NCI-H2171 treated with DMSO at 0.1 percent for 48 hours (cell line): Measurements from ENCODE around the gene C1orf210.

Experiments used
- DNase-seq: peaks from one replicate; lab custom pipeline; 2025; lab: John Stamatoyannopoulos, UW

Gene C1orf210

GRCh38 chr1:43285269-43285990 is at the start of gene C1orf210:
TSS of gene C1orf210 (minus strand) at chr1:43285581. CDS start at chr1:43283270, 2,311 bp downstream.
- DNase-seq, result peak; percentile 47

GRCh38 chr1:43334453-43335205 is 49.2 kb upstream of the C1orf210 start:
- DNase-seq, result no peak

DNA sequence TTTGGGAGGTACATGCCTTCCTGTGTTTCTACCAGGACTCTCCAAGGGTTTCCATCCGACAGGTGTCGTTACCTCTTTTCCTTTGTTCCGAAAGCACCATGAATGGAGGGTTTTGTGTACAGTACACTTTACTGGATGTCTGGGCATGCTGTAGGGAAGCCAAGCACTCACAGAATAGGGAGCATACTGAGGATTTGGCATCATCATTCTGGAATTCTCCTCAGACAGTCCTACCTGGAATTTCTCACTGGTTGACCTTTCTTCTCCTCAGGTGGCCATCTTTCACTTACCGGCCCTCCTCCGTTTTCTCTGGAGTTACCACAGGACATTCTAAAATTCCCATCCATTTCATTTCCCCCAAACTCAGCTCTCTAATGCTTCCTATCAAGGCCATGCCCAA is 46.3 kb upstream of the C1orf210 start:
- no peak for DNase-seq

- no peak for DNase-seq
These were observed 44.8 kb upstream of the C1orf210 start for GRCh38 chr1:43329995-43330751.

DNA sequence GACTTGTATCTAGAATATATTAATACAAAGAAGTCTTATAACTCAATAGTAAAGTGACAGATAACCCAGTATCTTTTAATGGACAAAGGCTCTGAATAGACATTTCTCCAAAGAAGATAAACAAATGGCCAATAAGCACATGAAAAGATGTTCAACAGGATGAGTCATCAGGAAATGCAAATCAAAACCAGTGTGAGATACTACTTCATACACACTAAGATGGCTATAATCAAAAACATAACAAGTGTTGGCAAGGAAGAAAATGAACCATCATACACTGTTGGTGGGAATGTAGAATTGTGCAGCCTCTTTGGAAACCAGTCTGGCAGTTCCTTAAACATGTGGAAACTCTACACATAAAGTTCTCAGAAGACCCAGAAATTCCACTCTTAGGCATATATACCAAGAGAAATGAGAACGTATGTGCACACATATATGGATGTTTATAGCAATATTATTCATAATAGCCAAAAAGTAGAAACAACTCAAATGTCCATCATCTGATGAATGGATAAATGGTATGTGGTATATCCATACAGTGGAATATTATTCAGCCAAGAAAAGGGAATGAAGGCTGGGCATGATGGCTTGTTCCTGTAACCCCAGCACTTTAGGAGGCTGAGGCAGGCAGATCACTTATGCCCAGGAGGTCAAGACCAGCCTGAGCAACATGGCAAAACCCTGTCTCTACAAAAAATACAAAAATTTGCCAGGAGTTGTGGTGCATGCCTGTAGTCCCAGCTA is 42.3 kb upstream of the C1orf210 start:
- DNase-seq, result no peak

- no peak for DNase-seq
These were observed 40.0 kb upstream of the C1orf210 start for GRCh38 chr1:43325381-43325780.

GRCh38 chr1:43324810-43325209 is 39.4 kb upstream of the C1orf210 start:
- DNase-seq, result no peak

DNA sequence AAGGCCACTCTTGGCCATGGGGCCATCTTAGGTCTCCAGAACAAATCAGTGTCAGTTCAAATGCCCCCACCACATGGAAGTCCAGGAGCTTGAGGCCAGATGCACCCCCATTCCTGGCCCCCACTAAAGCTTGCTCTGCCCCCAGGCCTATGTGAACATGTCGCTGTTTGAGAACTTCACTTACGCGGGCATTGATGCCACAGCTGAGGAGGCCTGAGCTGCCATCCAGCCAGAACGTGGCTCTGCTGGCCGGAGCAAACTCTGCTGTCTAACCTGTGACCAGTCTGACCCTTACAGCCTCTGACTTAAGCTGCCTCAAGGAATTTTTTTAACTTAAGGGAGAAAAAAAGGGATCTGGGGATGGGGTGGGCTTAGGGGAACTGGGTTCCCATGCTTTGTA is 37.1 kb upstream of the C1orf210 start:
- no peak for DNase-seq

GRCh38 chr1:43321331-43321891 is 36.0 kb upstream of the C1orf210 start:
- DNase-seq, result no peak

DNA sequence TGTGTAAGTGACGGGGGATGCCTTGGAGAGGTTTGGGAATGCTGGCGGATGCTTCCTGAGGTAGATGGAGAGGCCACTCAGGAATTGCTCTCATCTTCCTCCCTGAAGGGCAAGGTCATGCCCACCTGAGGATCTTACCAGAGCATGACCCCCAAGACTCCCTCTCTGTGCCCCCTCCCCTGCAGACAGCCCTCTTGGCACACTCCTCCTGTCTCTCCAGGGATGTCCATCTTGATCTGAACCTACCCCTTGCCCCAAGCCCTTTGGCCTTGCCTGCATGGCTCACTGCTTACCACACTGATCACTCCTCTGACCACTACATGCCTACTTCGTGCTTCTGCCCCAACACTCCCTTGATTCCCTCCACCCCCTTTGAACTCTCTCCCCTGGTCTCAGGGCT is 34.4 kb upstream of the C1orf210 start:
- no peak for DNase-seq

DNA sequence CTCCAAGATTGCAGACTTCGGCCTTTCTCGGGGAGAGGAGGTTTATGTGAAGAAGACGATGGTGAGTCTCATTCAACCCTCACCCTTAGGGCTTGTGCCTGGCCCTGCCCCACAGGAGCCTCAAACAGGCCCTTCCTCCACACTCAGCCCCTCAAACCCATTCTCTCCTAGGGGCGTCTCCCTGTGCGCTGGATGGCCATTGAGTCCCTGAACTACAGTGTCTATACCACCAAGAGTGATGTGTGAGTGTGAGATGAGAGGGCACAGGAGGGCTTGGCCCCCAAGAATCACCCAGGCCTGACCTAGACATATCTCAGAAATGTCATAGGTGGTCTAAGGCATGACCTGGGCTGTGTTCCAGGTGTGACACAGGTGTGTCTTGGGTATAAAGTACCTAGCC is 33.9 kb upstream of the C1orf210 start:
- DNase-seq, result no peak

- no peak for DNase-seq
These were observed 33.5 kb upstream of the C1orf210 start for GRCh38 chr1:43318831-43319230.

- peak; percentile 39 for DNase-seq
These were observed 32.6 kb upstream of the C1orf210 start for GRCh38 chr1:43317817-43318471.

DNA sequence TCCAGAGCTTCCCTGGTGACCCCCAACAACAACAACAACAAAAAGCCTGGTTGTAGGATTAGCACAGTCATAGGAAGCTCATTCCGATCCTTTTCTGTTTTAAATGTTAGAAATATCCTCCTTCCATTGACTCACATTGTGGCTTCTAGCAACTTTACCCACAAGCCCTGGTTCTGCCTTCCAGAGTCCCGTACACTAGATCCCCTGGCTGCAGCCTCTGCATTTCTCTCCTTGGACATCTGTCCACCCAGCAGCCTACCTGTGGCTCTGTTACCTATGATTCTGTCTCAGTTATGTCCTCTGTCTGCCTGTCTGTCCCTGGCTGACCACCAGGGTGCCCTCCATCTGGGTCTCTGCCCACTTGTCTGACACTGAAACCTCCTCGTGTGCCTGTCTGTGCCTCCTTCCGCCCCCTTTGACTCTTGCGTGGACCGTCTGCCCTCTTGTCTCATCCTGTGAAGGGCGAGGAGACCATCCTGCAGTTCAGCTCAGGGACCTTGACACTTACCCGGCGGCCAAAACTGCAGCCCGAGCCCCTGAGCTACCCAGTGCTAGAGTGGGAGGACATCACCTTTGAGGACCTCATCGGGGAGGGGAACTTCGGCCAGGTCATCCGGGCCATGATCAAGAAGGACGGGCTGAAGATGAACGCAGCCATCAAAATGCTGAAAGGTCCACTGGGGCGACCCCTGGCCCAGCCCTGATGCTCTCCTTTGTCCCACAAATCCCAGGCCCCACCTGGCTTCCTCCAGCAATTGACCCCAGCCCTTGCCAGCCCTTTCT is 31.5 kb upstream of the C1orf210 start:
- no peak for DNase-seq

- DNase-seq, result no peak
These were observed 30.8 kb upstream of the C1orf210 start for GRCh38 chr1:43315963-43316737.

- no peak for DNase-seq
These were observed 30.1 kb upstream of the C1orf210 start for GRCh38 chr1:43315481-43315880.

DNA sequence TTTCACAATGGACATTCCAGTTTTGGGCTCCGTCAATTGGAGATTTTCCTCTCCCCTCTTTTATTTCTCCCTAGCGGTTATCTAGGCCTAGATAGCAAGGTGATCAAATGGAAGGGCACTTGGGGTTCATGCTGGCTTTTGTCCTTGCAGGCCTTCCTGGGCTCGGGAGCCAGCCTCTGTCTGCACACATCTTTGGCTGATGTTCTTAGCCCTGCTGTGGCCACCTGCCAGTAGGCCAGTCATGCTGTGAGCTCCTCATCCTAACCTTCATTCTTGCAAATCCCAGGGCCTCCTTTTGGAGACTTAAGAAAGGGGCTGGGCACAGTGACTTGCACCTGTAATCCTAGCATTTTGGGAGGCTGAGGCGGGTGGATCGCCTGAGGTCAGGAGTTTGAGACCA is 28.9 kb upstream of the C1orf210 start:
- DNase-seq, result no peak

- no peak for DNase-seq
These were observed 28.4 kb upstream of the C1orf210 start for GRCh38 chr1:43313771-43314170.

- DNase-seq, result no peak
These were observed 27.5 kb upstream of the C1orf210 start for GRCh38 chr1:43312663-43313515.
